WTC11 (cell line): Measurements from ENCODE around the gene NUP93. TPM values are rescaled to one million over a fixed set of nuclear protein-coding genes. Genes with fewer than 3 reads are reported as not detected.

Experiments used
- ATAC-seq: fragments of 200-7000 bp; cut with Tn5 transposase; 2 replicates; pipeline ENCODE4 v1.10.0; 2021; ENCODE audit warnings: mild to moderate bottlenecking, moderate library complexity
- Bru-seq: library from RNA; stranded (reverse); fragments of 400-500 nt; gene quantifications from one replicate; lab custom pipeline; 2021; lab: Mats Ljungman, UMichigan
- CTCF ChIA-PET: fragments of 300-600 bp; sonication (Branson Sonifier 250); formaldehyde crosslinking; loops from one replicate; lab custom pipeline; 2021; ENCODE audit warnings: antibody characterized with exemption; lab: Charles Lee
- POLR2A ChIA-PET: fragments of 350-600 bp; sonication (Branson Sonifier 250); formaldehyde crosslinking; loops from one replicate; lab custom pipeline; 2021; ENCODE audit warnings: antibody characterized with exemption; lab: Charles Lee
- DNase-seq: peaks from one replicate; pipeline ENCODE4 v3.0.0; 2021; ENCODE audit warnings: low spot score
- H3K27ac Mint-ChIP-seq: 2 replicates; pipeline ENCODE4 v1.8.0; 2021; ENCODE audit warnings: mixed read lengths
- H3K27me3 Mint-ChIP-seq: 2 replicates; pipeline ENCODE4 v1.8.0; 2021; ENCODE audit warnings: low read depth, mild to moderate bottlenecking, moderate library complexity, mixed read lengths
- H3K36me3 Mint-ChIP-seq: 2 replicates; pipeline ENCODE4 v1.8.0; 2021; ENCODE audit warnings: mixed read lengths
- H3K4me1 Mint-ChIP-seq: 2 replicates; pipeline ENCODE4 v1.8.0; 2022; ENCODE audit warnings: mixed read lengths
- H3K4me3 Mint-ChIP-seq: 2 replicates; pipeline ENCODE4 v1.8.0; 2021; ENCODE audit warnings: mild to moderate bottlenecking, moderate library complexity, mixed read lengths
- H3K9me3 Mint-ChIP-seq: 2 replicates; pipeline ENCODE4 v1.8.0; 2021; ENCODE audit warnings: mixed read lengths
- CREM ChIP-seq: sonication (generic); formaldehyde crosslinking; IDR thresholded peaks from 2 replicates; pipeline ENCODE4 v1.8.1; 2022; ENCODE audit warnings: mild to moderate bottlenecking, missing genetic modification reagents, moderate library complexity
- ERG ChIP-seq: fragments of 250-450 bp; sonication (Bioruptor Pico); IDR thresholded peaks from 2 replicates; pipeline ENCODE4 v1.8.0; 2021; ENCODE audit warnings: mild to moderate bottlenecking
- ETV6 ChIP-seq: sonication (generic); formaldehyde crosslinking; IDR thresholded peaks from 2 replicates; pipeline ENCODE4 v1.8.1; 2022; ENCODE audit warnings: mild to moderate bottlenecking, missing genetic modification reagents
- FOXJ3 ChIP-seq: sonication (generic); formaldehyde crosslinking; IDR thresholded peaks from 2 replicates; pipeline ENCODE4 v1.9.0; 2021; ENCODE audit warnings: missing genetic modification reagents, mild to moderate bottlenecking, borderline replicate concordance
- FOXP1 ChIP-seq: sonication (generic); formaldehyde crosslinking; IDR thresholded peaks from 2 replicates; pipeline ENCODE4 v1.8.0; 2022; ENCODE audit warnings: missing genetic modification reagents, mild to moderate bottlenecking, moderate library complexity, borderline replicate concordance
- FOXP4 ChIP-seq: sonication (generic); formaldehyde crosslinking; IDR thresholded peaks from 2 replicates; pipeline ENCODE4 v1.8.0; 2022; ENCODE audit warnings: mild to moderate bottlenecking, missing genetic modification reagents
- GABPB1 ChIP-seq: sonication (generic); formaldehyde crosslinking; IDR thresholded peaks from 2 replicates; pipeline ENCODE4 v1.8.1; 2023; ENCODE audit warnings: mild to moderate bottlenecking, missing genetic modification reagents
- HMGA2 ChIP-seq: fragments of 250-450 bp; sonication (Bioruptor Pico); IDR thresholded peaks from 2 replicates; pipeline ENCODE4 v1.4.0; 2021; ENCODE audit warnings: mild to moderate bottlenecking, moderate library complexity
- KAT7 ChIP-seq: sonication (generic); formaldehyde crosslinking; IDR thresholded peaks from 2 replicates; pipeline ENCODE4 v1.8.1; 2023; ENCODE audit warnings: missing genetic modification reagents, mild to moderate bottlenecking, borderline replicate concordance
- NR2C2 ChIP-seq: sonication (generic); formaldehyde crosslinking; IDR thresholded peaks from 2 replicates; pipeline ENCODE4 v1.8.0; 2022; ENCODE audit warnings: mild to moderate bottlenecking, missing genetic modification reagents
- NR3C1 ChIP-seq: sonication (generic); formaldehyde crosslinking; conservative IDR thresholded peaks from 2 replicates; pipeline ENCODE4 v1.8.1; 2023; ENCODE audit warnings: low read depth, mild to moderate bottlenecking, missing genetic modification reagents
- PRDM15 ChIP-seq: sonication (generic); formaldehyde crosslinking; IDR thresholded peaks from 2 replicates; pipeline ENCODE4 v1.8.0; 2022; ENCODE audit warnings: missing genetic modification reagents
- PREB ChIP-seq: sonication (generic); formaldehyde crosslinking; IDR thresholded peaks from 2 replicates; pipeline ENCODE4 v1.8.1; 2022; ENCODE audit warnings: mild to moderate bottlenecking, missing genetic modification reagents, moderate library complexity, borderline replicate concordance
- SMAD4 ChIP-seq: sonication (generic); formaldehyde crosslinking; IDR thresholded peaks from 2 replicates; pipeline ENCODE4 v1.8.0; 2022; ENCODE audit warnings: mild to moderate bottlenecking, missing genetic modification reagents
- TEAD4 ChIP-seq: sonication (generic); formaldehyde crosslinking; IDR thresholded peaks from 2 replicates; pipeline ENCODE4 v1.8.0; 2022; ENCODE audit warnings: mild to moderate bottlenecking, missing genetic modification reagents
- ZBTB21 ChIP-seq: sonication (generic); formaldehyde crosslinking; IDR thresholded peaks from 2 replicates; pipeline ENCODE4 v1.8.1; 2023; ENCODE audit warnings: mild to moderate bottlenecking, missing genetic modification reagents, borderline replicate concordance
- ZNF121 ChIP-seq: sonication (generic); formaldehyde crosslinking; IDR thresholded peaks from 2 replicates; pipeline ENCODE4 v1.8.0; 2023; ENCODE audit warnings: missing genetic modification reagents
- ZNF317 ChIP-seq: sonication (generic); formaldehyde crosslinking; IDR thresholded peaks from 2 replicates; pipeline ENCODE4 v1.8.1; 2023; ENCODE audit warnings: low read depth, mild to moderate bottlenecking, moderate library complexity, missing genetic modification reagents, borderline replicate concordance
- ZNF532 ChIP-seq: fragments of 250-450 bp; sonication (Bioruptor Pico); IDR thresholded peaks from 2 replicates; pipeline ENCODE4 v1.9.0; 2021; ENCODE audit warnings: mild to moderate bottlenecking, borderline replicate concordance
- ZSCAN18 ChIP-seq: fragments of 250-450 bp; sonication (Bioruptor Pico); IDR thresholded peaks from 2 replicates; pipeline ENCODE4 v2.1.2; 2022; ENCODE audit warnings: mild to moderate bottlenecking, moderate library complexity
- long read RNA-seq, 3 experiments: library from RNA in 1 of 3; library from capped mRNA in 1 of 3; library from polyadenylated mRNA in 1 of 3; unstranded in 2 of 3; stranded (forward) in 1 of 3; transcript quantifications; one replicate each; pipeline ENCODE4 v2.0.0, GENCODE V29; 2021
- total RNA-seq: library from RNA; stranded (reverse); gene quantifications from 3 replicates; pipeline ENCODE4 v1.2.3, GENCODE V29; 2021

The NUP93 gene
- total RNA-seq (167 to 185 TPM (median 175 TPM) in 3 replicates), Bru-seq, nascent RNA (percentile 79 among the genes with signal in this experiment)
- long read RNA-seq, experiment 1, transcript NUP93-201 (22 exons, 2,741 nt) = major isoform, 1,044 of 1,214 reads
- long read RNA-seq, experiment 1, partial matches to known transcripts = 58 of 1,214 reads
- long read RNA-seq, experiment 1, other reads (novel, unspliced or antisense) = 109 of 1,214 reads
- long read RNA-seq, experiment 2, transcript NUP93-201 (22 exons, 2,741 nt) = major isoform, 57 of 131 reads
- long read RNA-seq, experiment 2, partial matches to known transcripts = 57 of 131 reads
- long read RNA-seq, experiment 2, other reads (novel, unspliced or antisense) = 14 of 131 reads
- long read RNA-seq, experiment 3, transcript NUP93-201 (22 exons, 2,741 nt) = major isoform, 171 of 219 reads
- long read RNA-seq, experiment 3, partial matches to known transcripts = 23 of 219 reads
- long read RNA-seq, experiment 3, other reads (novel, unspliced or antisense) = 25 of 219 reads

GRCh38 chr16:56729735-56730662, at the start of gene NUP93:
Gene NUP93, plus strand, starts transcription at chr16:56730129. Its CDS starts 18,119 bp downstream, at chr16:56748248.
- H3K4me3 Mint-ChIP-seq = no peak within 1 kb of the TSS
- H3K36me3 Mint-ChIP-seq = no peaks in the 10 kb centered on the region
- CTCF ChIA-PET = no interaction called here
- TF ChIP-seq PREB (no peak), ERG (no peak), PRDM15 (CRISPR knock-in tag) (no peak), KAT7 (CRISPR knock-in tag) (no peak), HMGA2 (CRISPR knock-in tag) (no peak), ZNF317 (CRISPR knock-in tag) (no peak), CREM (CRISPR knock-in tag) (peak; percentile 42; the same call in 1 of the 2 replicates), ZNF532 (no peak), ZNF121 (no peak), FOXP4 (peak; percentile 35; the same call in 1 of the 2 replicates), ZBTB21 (CRISPR knock-in tag) (0 out of 2 replicates have a peak, but pooled peaks have one; percentile 31), FOXJ3 (CRISPR knock-in tag) (no peak), NR3C1 (CRISPR knock-in tag) (no peak), GABPB1 (peak; percentile 56), NR2C2 (CRISPR knock-in tag) (0 out of 2 replicates have a peak, but pooled peaks have one; percentile 41), FOXP1 (CRISPR knock-in tag) (peak; percentile 87), ETV6 (CRISPR knock-in tag) (0 out of 2 replicates have a peak, but pooled peaks have one; percentile 42), TEAD4 (CRISPR knock-in tag) (0 out of 2 replicates have a peak, but pooled peaks have one; percentile 30), ZSCAN18 (CRISPR knock-in tag) (no peak), SMAD4 (CRISPR knock-in tag) (0 out of 2 replicates have a peak, but pooled peaks have one; percentile 23)

More at GRCh38 chr16:56729735-56730662, at the start of gene NUP93:
- peak; percentile 85 for DNase-seq
- ATAC-seq = peak; percentile 90
- H3K4me1 Mint-ChIP-seq = peaks cover 17% of the 10 kb centered on the region
- H3K27ac Mint-ChIP-seq = peak within 1 kb of the TSS; percentile 75
- POLR2A ChIA-PET = interaction anchor here (0.8 kb wide), 1 partner anchor 60 kb away, joined by 4 read pairs; no protein-coding TSS in a partner anchor
- H3K9me3 Mint-ChIP-seq = no peaks in the 10 kb centered on the region
- no peaks in the 10 kb centered on the region for H3K27me3 Mint-ChIP-seq
